ENCODE data around the gene SAPCD2.

- TF ChIP-seq CTCF (conservative IDR thresholded peaks at IDR 0.05), result no peak
- TF ChIP-seq ZFX (IDR thresholded peaks at IDR 0.05), result no peak
These were observed 4.9 kb downstream of the SAPCD2 start for GRCh38 chr9:137065336-137065967.
